Duodenal mucosa (tissue), 2 donors: Measurements from ENCODE around the gene CSAD.

Experiments
- H3K27ac ChIP-seq: one replicate; pipeline ENCODE4 v1.7.0; 2013; ENCODE audit warnings: low read depth, low read length
- H3K27me3 ChIP-seq, 2 donors: one replicate each; pipeline ENCODE4 v1.7.0; 2013; ENCODE audit warnings: low read length in 2 of 2, control low read depth in 1 of 2; ENCODE audit not compliant: insufficient read depth in 2 of 2, control insufficient read depth in 1 of 2
- H3K36me3 ChIP-seq, 2 donors: one replicate each; pipeline ENCODE4 v1.7.0; 2013; ENCODE audit warnings: low read length in 2 of 2, control low read depth in 1 of 2; ENCODE audit not compliant: insufficient read depth in 2 of 2, control insufficient read depth in 1 of 2
- H3K4me1 ChIP-seq, 2 donors: one replicate each; pipeline ENCODE4 v1.7.0; 2013; ENCODE audit warnings: low read length in 2 of 2, control low read depth in 1 of 2; ENCODE audit not compliant: insufficient read depth in 2 of 2, control insufficient read depth in 1 of 2
- H3K4me3 ChIP-seq, 2 donors: one replicate each; pipeline ENCODE4 v1.7.0; 2013; ENCODE audit warnings: low read length in 2 of 2, low read depth in 1 of 2
- H3K9ac ChIP-seq, 2 donors: one replicate each; pipeline ENCODE4 v1.7.0; 2013; ENCODE audit warnings: low read length in 2 of 2, low read depth in 1 of 2
- H3K9me3 ChIP-seq, 2 donors: one replicate each; pipeline ENCODE4 v1.7.0; 2013; ENCODE audit warnings: low read length in 2 of 2, control low read depth in 1 of 2; ENCODE audit not compliant: control insufficient read depth in 1 of 2

The CSAD gene

DNA sequence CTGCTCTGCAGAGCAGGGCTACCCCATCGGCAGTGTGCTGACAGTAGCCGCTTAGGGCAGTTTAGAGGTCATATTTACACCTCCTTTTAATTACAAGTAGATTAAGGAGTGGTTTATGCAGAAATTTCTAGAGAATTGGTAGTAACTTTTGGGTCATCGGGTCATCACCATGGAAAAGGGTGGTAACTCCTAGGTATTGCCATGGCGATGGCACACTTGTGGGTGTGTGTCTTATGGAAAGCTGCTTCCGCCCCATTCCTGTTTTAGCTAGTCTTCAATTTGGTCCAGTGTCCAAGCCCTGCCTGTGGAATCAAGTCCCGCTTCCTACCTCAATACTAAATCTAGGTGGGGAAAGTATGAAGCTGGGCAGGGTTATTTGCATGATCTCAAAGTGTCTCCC is 29.7 kb downstream of the CSAD start:
- H3K9me3 ChIP-seq = no peaks in the 10 kb centered on the region
- H3K36me3 ChIP-seq = no peaks in the 10 kb centered on the region
- no peak overlapping the region for H3K4me3 ChIP-seq
- H3K27me3 ChIP-seq = no peaks in the 10 kb centered on the region
- H3K4me1 ChIP-seq = no peaks in the 10 kb centered on the region
- H3K27ac ChIP-seq = no peak overlapping the region
- no peak overlapping the region for H3K9ac ChIP-seq

DNA sequence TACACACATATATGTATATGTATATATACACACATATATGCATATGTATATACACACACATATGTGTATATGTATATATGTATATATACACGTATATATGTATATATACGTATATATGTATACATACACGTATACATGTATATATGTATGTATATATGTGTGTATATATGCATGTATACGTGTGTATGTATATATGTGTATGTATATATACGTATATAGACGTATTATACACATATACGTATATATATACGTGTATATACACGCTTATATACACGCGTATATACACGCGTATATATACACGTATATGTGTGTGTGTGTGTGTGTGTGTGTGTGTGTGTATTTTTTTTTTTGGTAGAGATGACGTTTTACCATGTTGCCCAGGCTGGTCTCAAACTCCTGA is 33.1 kb downstream of the CSAD start:
- no peak overlapping the region for H3K4me3 ChIP-seq
- no peaks in the 10 kb centered on the region for H3K27me3 ChIP-seq
- H3K27ac ChIP-seq = no peak overlapping the region
- no peaks in the 10 kb centered on the region for H3K36me3 ChIP-seq
- no peak overlapping the region for H3K9ac ChIP-seq
- no peaks in the 10 kb centered on the region for H3K4me1 ChIP-seq
- no peaks in the 10 kb centered on the region for H3K9me3 ChIP-seq

DNA sequence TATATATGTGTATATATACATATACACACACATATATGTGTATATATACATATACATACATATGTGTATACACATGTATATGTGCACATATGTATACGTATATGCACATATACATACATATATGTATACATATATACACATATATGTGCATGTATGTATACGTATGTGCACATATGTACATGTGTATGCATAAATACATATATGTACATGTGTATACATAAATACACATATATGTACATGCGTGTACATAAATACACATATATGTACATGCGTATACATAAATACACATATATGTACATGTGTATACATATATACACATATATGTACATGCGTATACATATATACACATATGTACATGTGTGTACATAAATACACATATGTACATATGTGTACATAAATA is 33.5 kb downstream of the CSAD start:
- Histone ChIP-seq H3K9ac (no peak overlapping the region), H3K4me1 (no peaks in the 10 kb centered on the region), H3K36me3 (no peaks in the 10 kb centered on the region), H3K9me3 (no peaks in the 10 kb centered on the region), H3K4me3 (no peak overlapping the region), H3K27me3 (no peaks in the 10 kb centered on the region), H3K27ac (no peak overlapping the region)

DNA sequence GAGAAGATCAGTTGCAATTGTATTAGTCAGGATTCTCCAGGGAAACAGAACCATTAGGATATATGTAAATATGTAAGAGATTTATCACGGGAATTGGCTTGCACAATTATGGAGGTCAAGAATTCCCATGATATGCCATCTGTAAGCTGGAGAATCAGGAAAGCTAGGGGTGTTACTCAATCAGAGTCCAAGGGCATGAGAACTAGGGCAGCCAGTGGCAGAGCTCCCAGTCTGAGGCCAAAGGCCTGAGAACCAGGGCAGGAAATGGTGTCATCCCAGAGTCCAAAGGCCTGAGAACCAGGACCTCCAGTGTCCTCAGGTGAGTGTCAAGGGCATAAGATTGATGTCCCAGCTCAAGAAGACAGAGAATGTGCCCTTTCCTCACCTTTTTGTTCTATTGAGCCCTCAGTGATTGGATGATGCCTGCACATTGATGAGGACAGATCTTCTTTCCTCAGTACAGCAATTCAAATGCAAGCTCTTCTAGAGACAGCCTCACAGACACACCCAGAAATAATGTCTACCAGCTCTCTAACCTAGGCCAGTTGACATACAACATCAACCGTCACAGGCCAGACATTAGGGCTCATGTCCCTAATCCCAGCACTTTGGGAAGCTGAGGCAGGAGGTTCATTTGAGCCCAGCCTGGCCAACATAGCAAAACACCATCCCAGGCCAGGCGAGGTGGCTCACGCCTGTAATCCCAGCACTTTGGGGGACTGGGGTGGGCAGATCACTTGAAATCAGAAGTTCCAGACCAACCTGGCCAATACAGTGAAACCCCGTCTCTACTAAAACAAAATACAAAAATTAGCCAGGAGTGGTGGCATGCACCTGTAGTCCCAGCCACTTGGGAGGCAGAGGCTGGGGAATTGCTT is 35.1 kb downstream of the CSAD start:
- Histone ChIP-seq H3K27ac (no peak overlapping the region), H3K4me3 (no peak overlapping the region), H3K9ac (no peak overlapping the region)

DNA sequence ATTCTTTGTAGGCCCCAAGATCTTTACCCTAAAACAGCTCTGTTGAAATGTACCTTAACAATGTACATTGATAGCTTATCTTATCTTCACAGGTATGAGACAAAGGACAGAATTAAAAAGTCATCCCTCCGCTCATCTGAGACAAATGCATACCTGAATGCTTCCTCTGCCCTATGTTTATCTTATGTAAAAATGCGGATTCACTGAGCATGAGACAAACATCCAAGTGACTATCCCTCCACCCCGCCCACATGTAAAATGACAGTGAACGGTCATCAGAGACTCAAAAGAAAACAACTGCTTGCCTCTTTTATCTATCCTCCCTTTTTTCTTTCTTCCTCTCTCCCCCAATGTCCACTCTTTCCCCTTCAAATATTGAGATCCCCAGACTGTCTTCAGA is 37.4 kb downstream of the CSAD start:
- no peak overlapping the region for H3K27ac ChIP-seq
- H3K4me1 ChIP-seq = no peaks in the 10 kb centered on the region
- H3K27me3 ChIP-seq = no peaks in the 10 kb centered on the region
- H3K9ac ChIP-seq = no peak overlapping the region
- H3K4me3 ChIP-seq = no peak overlapping the region
- H3K9me3 ChIP-seq = no peaks in the 10 kb centered on the region
- H3K36me3 ChIP-seq = no peaks in the 10 kb centered on the region

More for the DNA sequence above, 35.1 kb downstream of the CSAD start:
- H3K27me3 ChIP-seq = no peaks in the 10 kb centered on the region
- H3K4me1 ChIP-seq = no peaks in the 10 kb centered on the region
- no peaks in the 10 kb centered on the region for H3K36me3 ChIP-seq
- H3K9me3 ChIP-seq = no peaks in the 10 kb centered on the region

DNA sequence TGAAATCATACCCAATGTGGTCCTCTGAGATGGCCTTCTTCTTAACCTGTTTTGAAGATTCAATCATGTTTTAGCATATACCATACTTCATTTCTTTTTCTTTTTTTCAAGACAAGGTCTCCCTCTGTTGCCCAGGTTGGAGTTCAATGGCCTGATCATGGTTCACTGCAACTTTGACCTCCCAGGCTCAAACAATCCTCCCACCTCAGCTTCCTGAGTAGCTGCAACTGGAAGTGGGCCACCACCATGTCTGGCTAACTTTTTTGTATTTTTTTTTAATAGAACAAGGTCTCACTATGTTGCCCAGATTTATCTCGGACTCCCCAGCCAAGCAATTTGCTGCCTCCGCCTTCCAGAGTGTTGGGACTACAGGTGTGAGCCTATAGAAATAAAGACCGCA is 47.0 kb downstream of the CSAD start:
- Histone ChIP-seq H3K9me3 (no peaks in the 10 kb centered on the region), H3K36me3 (no peaks in the 10 kb centered on the region), H3K27me3 (peaks cover 0 to 4% of the 10 kb centered on the region in 2 donors), H3K4me1 (no peaks in the 10 kb centered on the region), H3K27ac (no peak overlapping the region), H3K4me3 (no peak overlapping the region), H3K9ac (no peak overlapping the region)

DNA sequence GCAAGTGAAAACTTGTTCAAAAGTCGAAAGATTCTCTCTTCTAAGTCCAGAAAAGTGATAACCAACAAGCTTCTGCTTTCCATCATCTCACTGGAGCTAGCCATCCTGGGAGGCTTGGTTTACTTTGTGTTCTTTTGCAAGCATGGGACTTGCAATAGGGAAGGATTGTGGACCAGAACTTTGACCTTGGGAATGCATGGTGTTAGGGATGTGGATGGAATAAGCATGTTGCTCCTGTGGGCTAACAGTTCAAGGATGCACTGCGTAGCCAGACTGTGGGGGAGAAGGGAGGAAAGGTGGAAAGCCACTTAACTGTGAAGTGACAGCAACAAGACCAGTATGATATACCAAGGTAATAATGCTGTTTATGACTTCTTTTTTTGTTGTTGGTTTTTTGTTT is 48.9 kb downstream of the CSAD start:
- Histone ChIP-seq H3K9me3 (no peaks in the 10 kb centered on the region), H3K9ac (no peak overlapping the region), H3K36me3 (no peaks in the 10 kb centered on the region), H3K27me3 (peaks cover 0 to 5% of the 10 kb centered on the region in 2 donors), H3K4me1 (no peaks in the 10 kb centered on the region), H3K27ac (no peak overlapping the region), H3K4me3 (no peak overlapping the region)

DNA sequence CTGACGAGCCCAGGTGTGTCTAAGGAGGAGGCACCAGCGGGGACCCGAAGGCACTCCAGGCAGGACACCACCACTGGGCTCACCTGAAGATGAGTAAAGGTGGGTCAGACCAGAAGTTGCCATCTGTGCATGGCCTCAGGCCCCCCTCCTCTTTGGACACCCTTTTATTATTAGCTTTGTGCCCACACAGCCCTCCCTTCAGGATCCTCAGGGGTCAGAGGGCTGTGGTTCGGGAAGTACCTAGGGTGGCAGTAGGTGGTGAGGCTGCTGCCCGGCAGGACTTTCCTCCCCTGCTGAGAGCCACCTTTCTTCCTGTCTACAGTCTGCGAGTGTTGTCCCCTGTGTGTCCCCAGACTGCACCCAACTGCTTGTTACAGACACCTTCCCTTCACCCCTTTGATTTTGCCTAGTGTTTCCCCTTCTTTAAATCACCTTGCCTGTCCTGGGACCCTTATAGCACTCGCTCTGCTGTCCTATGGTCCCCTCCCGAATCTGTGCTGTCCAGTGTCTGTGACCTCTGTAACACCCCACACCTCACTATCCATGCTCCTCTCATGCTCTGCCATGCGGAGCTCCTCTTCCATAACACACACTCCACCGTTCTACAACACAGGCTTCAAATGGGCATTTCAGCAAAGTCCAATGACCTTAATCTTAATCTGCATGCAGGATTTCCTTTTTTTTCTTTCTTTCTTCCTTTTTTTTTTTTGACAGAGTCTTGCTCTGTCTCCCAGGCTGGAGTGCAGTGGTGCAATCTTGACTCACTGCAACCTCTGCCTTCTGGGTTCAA is 51.8 kb downstream of the CSAD start:
- Histone ChIP-seq H3K4me3 (no peak overlapping the region), H3K9ac (no peak overlapping the region), H3K4me1 (no peaks in the 10 kb centered on the region), H3K9me3 (no peaks in the 10 kb centered on the region), H3K27ac (no peak overlapping the region), H3K27me3 (peaks cover 0 to 5% of the 10 kb centered on the region in 2 donors), H3K36me3 (no peaks in the 10 kb centered on the region)

DNA sequence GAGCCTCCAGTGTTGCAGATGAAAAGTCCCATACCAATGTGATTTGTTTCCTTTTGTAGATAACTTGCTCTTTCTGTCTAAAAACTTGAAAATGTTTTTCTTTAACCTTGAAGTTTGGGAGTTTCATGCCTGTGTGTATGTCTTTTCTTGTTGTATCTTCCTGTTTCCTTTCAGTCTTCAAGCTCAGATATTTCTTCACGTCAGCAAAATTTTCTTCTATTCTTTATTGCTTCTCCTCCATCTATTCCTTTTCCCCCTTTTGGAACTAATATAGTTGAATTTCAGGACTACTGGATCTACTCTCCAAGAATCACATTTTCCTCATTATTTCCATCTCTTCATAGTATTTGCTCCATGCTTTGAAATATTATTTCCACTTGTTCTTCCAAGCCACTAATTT is 53.6 kb downstream of the CSAD start:
- Histone ChIP-seq H3K9ac (no peak overlapping the region), H3K4me3 (no peak overlapping the region), H3K9me3 (no peaks in the 10 kb centered on the region), H3K4me1 (no peaks in the 10 kb centered on the region), H3K36me3 (no peaks in the 10 kb centered on the region), H3K27ac (no peak overlapping the region), H3K27me3 (peaks cover 0 to 5% of the 10 kb centered on the region in 2 donors)

DNA sequence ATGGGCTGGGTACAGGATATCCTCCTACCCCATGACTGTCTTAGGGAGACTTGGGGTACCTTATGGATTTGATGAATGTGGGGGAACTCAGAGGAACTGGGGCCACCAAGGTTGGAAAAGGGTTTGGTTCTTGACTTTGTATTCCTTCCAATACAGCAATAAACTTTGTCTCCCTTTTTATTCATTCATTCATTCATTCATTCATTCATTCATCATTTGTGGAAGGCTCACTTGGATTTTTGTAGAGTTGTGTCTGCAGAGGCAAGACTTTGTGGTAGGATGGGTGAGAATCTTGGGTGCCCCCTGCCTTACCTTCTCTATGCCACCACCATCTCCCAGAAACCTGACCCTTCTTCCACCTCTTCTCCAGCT is 56.4 kb downstream of the CSAD start:
- Histone ChIP-seq H3K9ac (no peak overlapping the region), H3K9me3 (no peaks in the 10 kb centered on the region), H3K4me1 (no peaks in the 10 kb centered on the region), H3K27ac (no peak overlapping the region), H3K36me3 (no peaks in the 10 kb centered on the region), H3K27me3 (peaks cover 0 to 5% of the 10 kb centered on the region in 2 donors), H3K4me3 (no peak overlapping the region)
